T-helper 2 cell treated with Interferon-gamma antibody and Interleukin-4, amounts not matched to agents 5 μg/mL and 100 μg/mL, for 36 hours (primary cell): ENCODE data around the gene CD79A.
A peak's percentile ranks its signal among the peaks of the same experiment; 100 is the strongest.

Source experiments
- DNase-seq: peaks from one replicate; pipeline ENCODE4 v3.0.0; 2021; ENCODE audit warnings: low spot score
- H3K27ac Mint-ChIP-seq: one replicate; pipeline ENCODE4 v1.8.0; 2021; ENCODE audit warnings: mild to moderate bottlenecking, mixed read lengths
- H3K27me3 Mint-ChIP-seq: one replicate; pipeline ENCODE4 v1.8.0; 2021; ENCODE audit warnings: low read depth, mixed read lengths
- H3K36me3 Mint-ChIP-seq: one replicate; pipeline ENCODE4 v1.8.0; 2021; ENCODE audit warnings: low read depth, mixed read lengths
- H3K4me1 Mint-ChIP-seq: one replicate; pipeline ENCODE4 v1.8.0; 2021; ENCODE audit warnings: low read depth, mixed read lengths
- H3K4me3 Mint-ChIP-seq: one replicate; pipeline ENCODE4 v1.8.0; 2022; ENCODE audit warnings: mild to moderate bottlenecking, moderate library complexity, mixed read lengths
- H3K9me3 Mint-ChIP-seq: one replicate; pipeline ENCODE4 v1.8.0; 2021; ENCODE audit warnings: mixed read lengths

The CD79A gene

DNA sequence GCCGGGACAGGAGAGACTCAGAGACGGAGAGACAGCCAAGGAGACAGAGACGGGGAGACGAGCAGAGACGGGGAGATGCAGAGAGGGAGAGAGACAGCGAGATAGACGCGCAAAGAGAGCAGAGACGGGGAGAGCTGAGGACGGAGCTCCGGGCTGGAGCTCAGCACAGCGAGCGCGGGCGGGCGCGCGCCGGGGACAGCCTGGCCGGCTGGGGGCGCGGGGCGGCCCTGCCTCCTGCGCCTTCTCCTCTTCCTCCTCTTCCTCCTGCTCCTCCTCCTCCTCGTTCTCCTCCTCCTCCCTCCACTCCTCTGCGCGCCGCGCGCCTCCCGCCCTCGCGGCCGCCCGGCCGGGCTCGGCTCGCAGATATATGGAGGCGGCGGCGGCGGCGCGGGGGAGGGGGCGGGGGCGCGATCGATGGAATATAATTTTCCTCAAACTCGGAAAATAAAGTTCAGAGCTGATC, 51.2 kb downstream of the CD79A start, which contains the start of gene ERFL:
TSS of gene ERFL (minus strand) at position 229 of the 463 bp plus-strand sequence. CDS start 15,530 bp downstream, outside the sequence.
- peak; percentile 37 for DNase-seq
- Mint-ChIP-seq H3K27me3 (peaks cover 22% of the 10 kb centered on the region), H3K36me3 (peaks cover 4% of the 10 kb centered on the region), H3K4me1 (peaks cover 18% of the 10 kb centered on the region), H3K27ac (peak within 1 kb of the TSS; percentile 57), H3K9me3 (no peaks in the 10 kb centered on the region), H3K4me3 (peak within 1 kb of the TSS; percentile 81)

DNA sequence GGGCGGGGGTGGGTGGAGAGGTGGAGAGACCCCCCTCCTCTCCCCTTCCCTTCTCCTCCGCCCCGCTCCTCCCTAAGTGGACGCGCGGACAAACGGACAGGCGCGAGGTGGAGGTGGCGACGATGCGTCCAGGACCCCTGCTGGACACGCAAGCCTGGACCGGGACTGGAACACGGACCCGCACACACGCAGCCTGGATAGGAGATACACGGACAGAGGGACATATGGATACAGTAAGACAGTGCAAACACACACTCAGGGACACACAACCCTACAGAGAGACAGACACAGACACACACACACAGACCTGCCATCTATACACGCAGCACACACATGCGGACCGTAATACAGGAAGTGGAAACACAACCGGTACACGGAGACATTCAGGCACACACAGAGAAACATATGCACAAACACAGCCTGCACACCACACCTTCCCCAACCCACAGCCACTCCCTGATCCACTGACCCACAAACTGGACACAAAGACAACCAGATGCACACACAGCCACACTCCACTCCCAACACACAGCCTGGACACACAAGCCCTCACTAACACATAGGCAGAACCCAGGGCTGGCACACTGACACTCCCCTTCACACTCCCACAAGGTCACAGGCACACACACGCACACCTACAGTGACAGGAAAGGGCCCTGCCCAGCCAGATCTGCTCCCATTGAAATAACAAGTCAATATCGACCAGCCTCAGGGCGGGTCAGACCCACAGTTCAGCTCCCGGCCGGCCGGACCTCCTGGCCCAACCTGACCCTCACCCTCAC, 51.9 kb downstream of the CD79A start:
- H3K27me3 Mint-ChIP-seq, result peaks cover 26% of the 10 kb centered on the region
- no peak for DNase-seq
- H3K27ac Mint-ChIP-seq, result peak overlapping the region; percentile 41
- no peaks in the 10 kb centered on the region for H3K9me3 Mint-ChIP-seq
- peak overlapping the region; percentile 77 for H3K4me3 Mint-ChIP-seq
- peaks cover 21% of the 10 kb centered on the region for H3K4me1 Mint-ChIP-seq
- H3K36me3 Mint-ChIP-seq, result peaks cover 4% of the 10 kb centered on the region

DNA sequence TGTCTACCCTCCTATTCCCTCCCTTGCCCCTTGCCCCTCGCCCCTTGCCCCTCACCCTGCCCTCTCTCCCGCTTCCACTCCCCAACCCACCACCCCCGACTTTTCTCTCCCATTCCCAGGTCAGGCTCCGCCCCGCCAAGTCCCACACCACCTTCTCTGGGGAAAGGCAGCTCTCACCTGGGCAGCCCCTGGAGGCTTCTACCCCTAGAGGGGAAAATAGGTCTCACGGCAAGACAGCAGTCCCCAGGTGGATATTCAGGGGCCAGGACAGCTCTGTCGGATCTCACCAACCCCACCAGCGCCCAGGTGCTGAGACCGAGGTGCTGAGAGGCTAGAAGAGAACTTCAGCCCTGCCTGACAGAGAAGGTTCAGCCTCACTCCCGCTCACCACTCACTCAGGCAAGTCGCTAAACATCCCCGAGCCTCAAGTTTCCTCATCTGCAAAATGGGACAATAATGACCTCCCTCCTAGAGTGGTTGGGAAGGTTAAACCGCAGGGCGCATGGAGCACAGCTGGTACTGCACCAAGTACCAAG, 52.5 kb downstream of the CD79A start:
- no peaks in the 10 kb centered on the region for H3K9me3 Mint-ChIP-seq
- H3K36me3 Mint-ChIP-seq, result peaks cover 4% of the 10 kb centered on the region
- peak overlapping the region; percentile 41 for H3K27ac Mint-ChIP-seq
- H3K4me3 Mint-ChIP-seq, result peak overlapping the region; percentile 77
- peaks cover 25% of the 10 kb centered on the region for H3K4me1 Mint-ChIP-seq
- DNase-seq, result no peak
- peaks cover 29% of the 10 kb centered on the region for H3K27me3 Mint-ChIP-seq

DNA sequence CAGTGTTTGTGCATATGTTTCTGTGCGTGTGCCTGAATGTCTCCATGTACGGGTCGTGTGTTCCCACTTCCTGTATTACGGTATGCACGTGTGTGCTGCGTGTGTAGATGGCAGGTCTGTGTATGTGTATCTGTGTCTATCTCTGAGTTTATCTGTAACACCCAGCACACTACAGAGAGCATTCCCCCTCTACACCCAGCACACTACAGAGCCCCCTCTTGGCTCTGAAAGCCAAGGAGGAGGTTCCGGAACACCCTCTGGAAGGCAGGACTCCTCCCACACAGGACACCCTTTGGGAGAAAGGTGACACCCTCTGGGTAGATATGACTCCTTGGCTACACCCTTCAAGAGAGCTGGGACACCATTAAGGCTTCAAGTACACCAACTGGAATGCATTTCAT, 53.2 kb downstream of the CD79A start:
- Mint-ChIP-seq H3K4me3 (peak overlapping the region; percentile 48), H3K4me1 (peaks cover 32% of the 10 kb centered on the region), H3K27me3 (peaks cover 35% of the 10 kb centered on the region), H3K9me3 (no peaks in the 10 kb centered on the region), H3K27ac (no peak overlapping the region), H3K36me3 (peaks cover 4% of the 10 kb centered on the region)
- DNase-seq, result no peak
